Smooth muscle cell (in vitro differentiated cells): ENCODE results near the gene GLUL. TPM values are rescaled to one million over a fixed set of nuclear protein-coding genes. Genes with fewer than 3 reads are reported as not detected.

Experiments
- DNase-seq: peaks from one replicate; lab custom pipeline; 2025; ENCODE audit not compliant: unreplicated experiment; lab: John Stamatoyannopoulos, UW
- H2AFZ ChIP-seq: fragments of 200-600 bp; sonication (generic); 2 replicates; pipeline ENCODE4 v1.6.0; 2016; ENCODE audit warnings: antibody characterized with exemption, low read depth, mild to moderate bottlenecking
- H3F3A ChIP-seq: fragments of 200-600 bp; sonication (generic); 2 replicates; pipeline ENCODE4 v1.6.0; 2017; ENCODE audit warnings: antibody characterized with exemption, low read depth
- H3K27ac ChIP-seq: fragments of 200-600 bp; sonication (generic); 2 replicates; pipeline ENCODE4 v1.5.1; 2016; ENCODE audit warnings: low read depth, mild to moderate bottlenecking
- H3K27me3 ChIP-seq: fragments of 200-600 bp; sonication (generic); 2 replicates; pipeline ENCODE4 v1.6.1; 2016; ENCODE audit warnings: low read depth, mild to moderate bottlenecking
- H3K36me3 ChIP-seq: fragments of 200-600 bp; sonication (generic); 2 replicates; pipeline ENCODE4 v1.5.1; 2016; ENCODE audit warnings: low read depth
- H3K4me1 ChIP-seq: fragments of 200-600 bp; sonication (generic); 2 replicates; pipeline ENCODE4 v1.5.1; 2016; ENCODE audit warnings: low read depth
- H3K4me2 ChIP-seq: fragments of 200-600 bp; sonication (generic); 2 replicates; pipeline ENCODE4 v1.6.0; 2016; ENCODE audit warnings: mild to moderate bottlenecking
- H3K4me3 ChIP-seq: fragments of 200-600 bp; sonication (generic); 2 replicates; pipeline ENCODE4 v1.5.1; 2016; ENCODE audit warnings: mild to moderate bottlenecking
- H3K79me2 ChIP-seq: fragments of 200-600 bp; sonication (generic); 2 replicates; pipeline ENCODE4 v1.6.0; 2016; ENCODE audit warnings: low read depth, mild to moderate bottlenecking
- H3K9ac ChIP-seq: fragments of 200-600 bp; sonication (generic); 2 replicates; pipeline ENCODE4 v1.6.0; 2016; ENCODE audit warnings: low read depth
- H3K9me3 ChIP-seq: fragments of 200-600 bp; sonication (generic); replicated peaks from 2 replicates; pipeline ENCODE4 v1.5.1; 2016; ENCODE audit warnings: low read depth
- H4K20me1 ChIP-seq: fragments of 200-600 bp; sonication (generic); 2 replicates; pipeline ENCODE4 v1.6.0; 2016; ENCODE audit warnings: low read depth
- WGBS: methylation state at CpG from one replicate; pipeline ENCODE4 v1.1.7; 2016; ENCODE audit warnings: low lambda C conversion rate; 5-methylcytosine and 5-hydroxymethylcytosine counted together
- polyA plus RNA-seq: library from polyadenylated mRNA; unstranded; fragments of >200 nt; fragmentation: Nextera tagmentation; extraction: Ambion mirVana; gene quantifications from 2 replicates; pipeline ENCODE4 v1.2.1, GENCODE V29; 2016
- total RNA-seq: library from RNA; depleted of rRNA; stranded (reverse); fragments of >200 nt; gene quantifications from 2 replicates; pipeline ENCODE4 v1.2.3, GENCODE V29; 2014
- TF ChIP-seq, protein P1 (sequence below): fragments of 200-600 bp; sonication (generic); IDR thresholded peaks from 2 replicates; pipeline ENCODE4 v1.5.1; 2017; ENCODE audit warnings: borderline replicate concordance, mild to moderate bottlenecking, antibody characterized with exemption; ENCODE audit not compliant: insufficient read depth, poor library complexity, severe bottlenecking

GLUL gene
- total and polyA plus RNA-seq, 2 experiments from 2014 or later: 108 to 127 TPM

DNA sequence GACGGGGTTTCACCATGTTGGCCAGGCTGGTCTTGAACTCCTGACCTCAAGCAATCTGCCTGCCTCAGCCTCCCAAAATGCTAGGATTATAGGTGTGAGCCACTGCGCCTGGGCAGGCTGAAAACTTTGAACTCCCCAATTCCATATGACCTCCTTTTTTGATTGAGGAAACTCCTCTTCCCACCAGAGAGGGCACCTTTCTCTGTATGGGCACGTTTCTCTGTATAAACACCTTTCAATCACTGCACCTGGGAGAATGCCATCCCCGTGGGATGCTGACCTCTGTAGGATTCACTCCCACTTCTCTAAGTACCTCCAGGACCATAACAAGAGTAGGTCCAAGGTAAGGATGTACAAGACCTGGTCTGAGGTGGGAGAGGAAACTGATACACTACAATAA, 18.5 kb upstream of the GLUL start:
- Histone ChIP-seq H2AFZ (no peak overlapping the region), H4K20me1 (no peaks in the 10 kb centered on the region), H3K4me2 (no peak overlapping the region), H3K79me2 (no peaks in the 10 kb centered on the region), H3F3A (no peaks in the 10 kb centered on the region), H3K4me1 (no peaks in the 10 kb centered on the region), H3K9ac (no peak overlapping the region), H3K4me3 (no peak overlapping the region), H3K9me3 (no peaks in the 10 kb centered on the region), H3K36me3 (no peaks in the 10 kb centered on the region), H3K27ac (no peak overlapping the region), H3K27me3 (peaks cover 6% of the 10 kb centered on the region)
- 71% methylated on average over 4 of the region's 4 CpGs for WGBS
- TF ChIP-seq, protein P1, sequence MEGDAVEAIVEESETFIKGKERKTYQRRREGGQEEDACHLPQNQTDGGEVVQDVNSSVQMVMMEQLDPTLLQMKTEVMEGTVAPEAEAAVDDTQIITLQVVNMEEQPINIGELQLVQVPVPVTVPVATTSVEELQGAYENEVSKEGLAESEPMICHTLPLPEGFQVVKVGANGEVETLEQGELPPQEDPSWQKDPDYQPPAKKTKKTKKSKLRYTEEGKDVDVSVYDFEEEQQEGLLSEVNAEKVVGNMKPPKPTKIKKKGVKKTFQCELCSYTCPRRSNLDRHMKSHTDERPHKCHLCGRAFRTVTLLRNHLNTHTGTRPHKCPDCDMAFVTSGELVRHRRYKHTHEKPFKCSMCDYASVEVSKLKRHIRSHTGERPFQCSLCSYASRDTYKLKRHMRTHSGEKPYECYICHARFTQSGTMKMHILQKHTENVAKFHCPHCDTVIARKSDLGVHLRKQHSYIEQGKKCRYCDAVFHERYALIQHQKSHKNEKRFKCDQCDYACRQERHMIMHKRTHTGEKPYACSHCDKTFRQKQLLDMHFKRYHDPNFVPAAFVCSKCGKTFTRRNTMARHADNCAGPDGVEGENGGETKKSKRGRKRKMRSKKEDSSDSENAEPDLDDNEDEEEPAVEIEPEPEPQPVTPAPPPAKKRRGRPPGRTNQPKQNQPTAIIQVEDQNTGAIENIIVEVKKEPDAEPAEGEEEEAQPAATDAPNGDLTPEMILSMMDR: no peak
- DNase-seq: no peak

DNA sequence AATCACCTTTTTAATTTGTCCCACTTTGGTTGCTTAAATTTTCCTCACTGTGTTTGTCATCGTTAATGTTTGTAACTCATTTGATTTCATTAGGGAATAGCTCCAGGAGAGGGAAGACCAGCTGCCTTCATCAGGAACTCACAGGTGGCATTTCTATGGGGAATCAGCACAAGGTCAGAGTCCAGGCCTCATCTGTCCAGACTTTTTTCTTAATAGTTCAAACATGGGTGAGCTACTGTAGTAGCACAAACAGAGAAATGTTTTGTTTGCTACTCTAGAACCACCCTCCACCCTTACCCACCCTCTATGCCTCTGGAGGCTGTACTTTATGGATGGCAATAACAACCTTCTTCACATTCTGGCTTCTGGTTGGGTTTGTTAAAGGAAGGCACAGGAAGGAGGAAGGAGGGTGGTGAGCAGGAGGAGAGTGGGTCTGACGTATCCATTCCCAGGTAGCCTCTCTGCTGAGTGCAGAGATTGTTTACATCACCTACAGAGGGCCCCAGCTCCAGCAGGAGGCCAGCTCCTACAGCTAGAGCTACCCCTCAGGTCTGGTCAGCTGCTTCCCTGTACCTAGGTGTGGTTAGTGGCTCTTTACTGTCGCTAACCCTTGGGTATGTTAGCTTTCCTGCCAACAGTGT, 17.0 kb upstream of the GLUL start:
- Histone ChIP-seq H3K27me3 (no peaks in the 10 kb centered on the region), H3K79me2 (no peaks in the 10 kb centered on the region), H3F3A (no peaks in the 10 kb centered on the region), H3K4me2 (no peak overlapping the region), H3K36me3 (no peaks in the 10 kb centered on the region), H4K20me1 (no peaks in the 10 kb centered on the region), H2AFZ (no peak overlapping the region), H3K4me1 (no peaks in the 10 kb centered on the region), H3K4me3 (no peak overlapping the region), H3K27ac (no peak overlapping the region), H3K9me3 (no peaks in the 10 kb centered on the region), H3K9ac (no peak overlapping the region)
- WGBS: 78% methylated on average over 3 of the region's 3 CpGs
- TF ChIP-seq, protein P1: no peak
- no peak for DNase-seq

DNA sequence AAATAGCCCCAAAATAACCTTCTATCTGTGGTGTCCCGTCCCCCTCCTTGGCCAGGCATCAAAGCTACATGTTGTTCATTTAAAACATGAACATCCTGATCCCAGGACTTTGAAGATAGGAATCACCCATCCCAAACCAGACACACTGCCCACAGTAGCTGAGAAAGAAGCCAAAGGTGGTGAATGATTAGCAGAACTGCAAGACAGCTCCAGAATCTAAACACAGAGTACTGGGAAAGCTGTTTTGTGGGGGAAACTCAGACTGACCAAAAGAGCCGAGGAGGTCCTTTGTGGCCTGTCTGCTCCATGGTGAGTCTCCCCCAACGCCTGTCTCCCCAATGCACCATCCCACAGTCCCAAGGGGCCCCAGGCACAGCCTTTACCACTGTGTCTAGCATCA, 16.1 kb upstream of the GLUL start:
- Histone ChIP-seq H4K20me1 (no peaks in the 10 kb centered on the region), H3K27me3 (no peaks in the 10 kb centered on the region), H3K9me3 (no peaks in the 10 kb centered on the region), H3F3A (no peaks in the 10 kb centered on the region), H3K4me2 (no peak overlapping the region), H3K36me3 (no peaks in the 10 kb centered on the region), H3K4me1 (no peaks in the 10 kb centered on the region), H3K9ac (no peak overlapping the region), H3K4me3 (no peak overlapping the region), H2AFZ (no peak overlapping the region), H3K79me2 (no peaks in the 10 kb centered on the region), H3K27ac (no peak overlapping the region)
- TF ChIP-seq, protein P1: no peak
- WGBS: 48% methylated on average over 3 of the region's 3 CpGs
- no peak for DNase-seq

GRCh38 chr1:182406012-182406411, 14.4 kb upstream of the GLUL start:
- H3K27me3 ChIP-seq: no peaks in the 10 kb centered on the region
- H3K9ac ChIP-seq: no peak overlapping the region
- no peak overlapping the region for H3K4me2 ChIP-seq
- H4K20me1 ChIP-seq: no peaks in the 10 kb centered on the region
- H2AFZ ChIP-seq: no peak overlapping the region
- H3K27ac ChIP-seq: no peak overlapping the region
- H3F3A ChIP-seq: no peaks in the 10 kb centered on the region
- DNase-seq: no peak
- no peaks in the 10 kb centered on the region for H3K9me3 ChIP-seq
- WGBS: 71% methylated on average over 1 of the region's 1 CpG
- TF ChIP-seq, protein P1: no peak
- H3K4me3 ChIP-seq: no peak overlapping the region
- H3K79me2 ChIP-seq: no peaks in the 10 kb centered on the region
- no peaks in the 10 kb centered on the region for H3K4me1 ChIP-seq
- no peaks in the 10 kb centered on the region for H3K36me3 ChIP-seq
